Measurements from ENCODE around the gene PTPRT. TPM values are rescaled to one million over a fixed set of nuclear protein-coding genes. Genes with fewer than 3 reads are reported as not detected.

Gene PTPRT
- total and polyA plus RNA-seq, 2 of the 4 experiments (the other 2 are of a cell fraction): not detected

- H3K9ac ChIP-seq (ENCODE audit: low read depth, low read length): no peak overlapping the region
- H2AFZ ChIP-seq (replicated peaks; ENCODE audit: low read length, poor library complexity): no peak overlapping the region
- H4K8ac ChIP-seq (ENCODE audit: low read depth in 2 of 2, low read length in 2 of 2): no peak overlapping the region
- H3K9me1 ChIP-seq (ENCODE audit: insufficient read depth, low read length): no peaks in the 10 kb centered on the region
- no TSS peak for BruUV-seq (replicated peaks)
- ChIA-PET CTCF (no interaction called here), POLR2A (ENCODE audit: unreplicated experiment) (no interaction called here)
- peaks cover 12% of the 10 kb centered on the region for H3K9me3 ChIP-seq (ENCODE audit: control insufficient read depth, insufficient read depth, low read length)
- no peak for ATAC-seq (ENCODE audit: low read depth)
- H3K4me3 ChIP-seq (ENCODE audit: insufficient read depth, low read depth, low read length): no peak overlapping the region
- no peak overlapping the region for H2BK15ac ChIP-seq (ENCODE audit: low read depth, low read length)
- no peak overlapping the region for H3K56ac ChIP-seq (ENCODE audit: extremely low read depth, insufficient read depth, low read length)
- no peak overlapping the region for H3K23ac ChIP-seq (ENCODE audit: low read depth, low read length)
- no peaks in the 10 kb centered on the region for H4K20me1 ChIP-seq (ENCODE audit: insufficient read depth, low read length)
- no peak overlapping the region for H2AK9ac ChIP-seq (replicated peaks; ENCODE audit: low read depth, low read length, poor library complexity)
- H3K79me1 ChIP-seq (ENCODE audit: low read depth in 1 of 2, low read length in 2 of 2): no peaks in the 10 kb centered on the region
- H4K5ac ChIP-seq (ENCODE audit: low read depth, low read length): no peak overlapping the region
- no CpG with 5 or more reads among the region's 4 CpGs for WGBS, 2 experiments (ENCODE audit: extremely low coverage in 2 of 2, insufficient read length in 1 of 2)
- H3K14ac ChIP-seq (replicated peaks; ENCODE audit: low read depth, low read length): no peak overlapping the region
- intact Hi-C loops (cut with micrococcal nuclease) (no loop called here), in situ Hi-C loops (cut with MboI; ENCODE audit: low sequenced_read_pairs) (no loop called here), dilution Hi-C loops (cut with HindIII; ENCODE audit: low sequenced_read_pairs, unreplicated experiment) (no loop called here)
- no peak overlapping the region for H2AK5ac ChIP-seq (ENCODE audit: low read depth, low read length)
- no peaks in the 10 kb centered on the region for H3K4me1 ChIP-seq (ENCODE audit: control insufficient read depth, insufficient read depth, low read length)
- no peak for TF ChIP-seq ELK1 (IDR thresholded peaks at IDR 0.05; ENCODE audit: borderline replicate concordance, low read depth, low read length)
- TF ChIP-seq MXI1 (IDR thresholded peaks at IDR 0.05; ENCODE audit: borderline replicate concordance, low read depth, low read length): no peak
- no peak for TF ChIP-seq RCOR1 (IDR thresholded peaks at IDR 0.05; ENCODE audit: insufficient replicate concordance, low read length)
- no peak for TF ChIP-seq NFE2L2 (IDR thresholded peaks at IDR 0.05; ENCODE audit: low read depth, low read length)
- no peak for TF ChIP-seq FOS (IDR thresholded peaks at IDR 0.05; ENCODE audit: low read depth, low read length)
- TF ChIP-seq MAFK (IDR thresholded peaks at IDR 0.05; ENCODE audit: low read depth, low read length): no peak
- no peak for TF ChIP-seq RAD21 (IDR thresholded peaks at IDR 0.05; ENCODE audit: low read length)
- TF ChIP-seq CHD1 (IDR thresholded peaks at IDR 0.05; ENCODE audit: low read depth, low read length): no peak
- TF ChIP-seq USF2 (IDR thresholded peaks at IDR 0.05; ENCODE audit: low read depth, low read length): no peak
- TF ChIP-seq CTCF (conservative IDR thresholded peaks at IDR 0.05; ENCODE audit: low read depth, low read length): no peak
- TF ChIP-seq SMC3 (IDR thresholded peaks at IDR 0.05; ENCODE audit: low read depth, low read length): no peak
- no peak for TF ChIP-seq RFX5 (IDR thresholded peaks at IDR 0.05; ENCODE audit: low read depth, low read length)
- no peak for TF ChIP-seq BHLHE40 (IDR thresholded peaks at IDR 0.05; ENCODE audit: low read depth, low read length)
- TF ChIP-seq CEBPB (IDR thresholded peaks at IDR 0.05; ENCODE audit: low read depth, low read length): no peak
- TF ChIP-seq POLR2A (IDR thresholded peaks at IDR 0.05; ENCODE audit: low read depth, low read length): no peak
- no peak for TF ChIP-seq MAZ (IDR thresholded peaks at IDR 0.05; ENCODE audit: borderline replicate concordance, low read depth, low read length)
- no peak overlapping the region for H2BK120ac ChIP-seq (ENCODE audit: low read depth, low read length)
- H2BK20ac ChIP-seq (ENCODE audit: low read depth, low read length): no peak overlapping the region
- H3K4me2 ChIP-seq (ENCODE audit: low read depth, low read length): no peak overlapping the region
- H3K18ac ChIP-seq (ENCODE audit: low read depth, low read length): no peak overlapping the region
- H3K27me3 ChIP-seq (ENCODE audit: control insufficient read depth, insufficient read depth, low read length): no peaks in the 10 kb centered on the region
- no peak for DNase-seq
- H2BK5ac ChIP-seq (ENCODE audit: low read depth, low read length, poor library complexity, severe bottlenecking): no peak overlapping the region
- no peak overlapping the region for H3K27ac ChIP-seq (ENCODE audit: insufficient read depth, low read length)
- no peak overlapping the region for H3K4ac ChIP-seq (ENCODE audit: low read depth, low read length)
- no peak overlapping the region for H4K91ac ChIP-seq (ENCODE audit: insufficient read depth, low read depth, low read length)
- no peaks in the 10 kb centered on the region for H3K36me3 ChIP-seq (ENCODE audit: control insufficient read depth, insufficient read depth, low read length)
These were observed 1006.6 kb downstream of the PTPRT start for GRCh38 chr20:42183147-42183546.

Data from IMR-90 (cell line).